ENCODE results near the gene SUN1. TPM values are rescaled to one million over a fixed set of nuclear protein-coding genes. Genes with fewer than 3 reads are reported as not detected.

The SUN1 gene
- total and polyA plus RNA-seq, 10 of the 15 experiments (the other 5 are each of a cell fraction or from before 2014, with no cell fraction given) = 27.8 to 107 (median 65.8) TPM

DNA sequence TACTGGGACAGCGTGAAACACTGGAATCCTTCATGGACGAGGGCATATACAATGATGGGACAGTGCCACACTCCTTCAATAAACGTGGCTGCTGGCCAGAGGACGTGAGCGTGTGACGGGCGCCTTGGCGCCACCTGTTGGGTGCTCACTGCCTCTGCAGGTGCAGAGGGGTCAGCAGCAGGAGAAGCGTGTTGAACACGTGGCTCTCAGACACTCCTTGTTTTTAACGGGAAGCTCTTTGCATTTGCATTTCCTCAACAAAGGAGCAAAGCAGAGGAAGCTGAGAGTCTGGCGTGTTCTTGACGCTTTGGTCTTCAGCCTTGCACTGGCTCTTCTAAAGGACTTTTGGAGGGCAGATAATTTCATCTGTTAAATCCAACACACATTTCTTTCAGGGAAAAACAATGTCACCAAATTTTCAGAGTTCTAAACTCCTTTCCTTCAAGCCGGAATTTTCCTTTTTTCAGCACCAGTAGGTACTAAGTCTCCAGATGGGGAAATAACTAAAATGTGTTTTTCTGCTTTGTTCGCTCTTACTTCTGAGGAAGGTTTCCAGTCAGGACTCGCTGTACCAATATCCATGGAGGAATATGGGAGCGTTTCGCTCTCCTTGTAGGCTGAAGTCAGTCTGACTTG lies 41.2 kb downstream of the SUN1 start (continued):
- TF ChIP-seq, protein P1, sequence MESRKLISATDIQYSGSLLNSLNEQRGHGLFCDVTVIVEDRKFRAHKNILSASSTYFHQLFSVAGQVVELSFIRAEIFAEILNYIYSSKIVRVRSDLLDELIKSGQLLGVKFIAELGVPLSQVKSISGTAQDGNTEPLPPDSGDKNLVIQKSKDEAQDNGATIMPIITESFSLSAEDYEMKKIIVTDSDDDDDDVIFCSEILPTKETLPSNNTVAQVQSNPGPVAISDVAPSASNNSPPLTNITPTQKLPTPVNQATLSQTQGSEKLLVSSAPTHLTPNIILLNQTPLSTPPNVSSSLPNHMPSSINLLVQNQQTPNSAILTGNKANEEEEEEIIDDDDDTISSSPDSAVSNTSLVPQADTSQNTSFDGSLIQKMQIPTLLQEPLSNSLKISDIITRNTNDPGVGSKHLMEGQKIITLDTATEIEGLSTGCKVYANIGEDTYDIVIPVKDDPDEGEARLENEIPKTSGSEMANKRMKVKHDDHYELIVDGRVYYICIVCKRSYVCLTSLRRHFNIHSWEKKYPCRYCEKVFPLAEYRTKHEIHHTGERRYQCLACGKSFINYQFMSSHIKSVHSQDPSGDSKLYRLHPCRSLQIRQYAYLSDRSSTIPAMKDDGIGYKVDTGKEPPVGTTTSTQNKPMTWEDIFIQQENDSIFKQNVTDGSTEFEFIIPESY (IDR thresholded peaks at IDR 0.05) = no peak
- TF ChIP-seq FOXK2 (IDR thresholded peaks at IDR 0.05) (no peak), POLR2AphosphoS2 (IDR thresholded peaks at IDR 0.05; ENCODE audit: low read depth, low read length) (no peak), HDAC6 (IDR thresholded peaks at IDR 0.05; ENCODE audit: unreplicated experiment) (no peak), SIN3A (IDR thresholded peaks at IDR 0.05; ENCODE audit: low read depth, low read length) (no peak), ZNF217 (IDR thresholded peaks at IDR 0.05) (no peak), MXI1 (IDR thresholded peaks at IDR 0.05; ENCODE audit: low read depth, low read length) (peak; percentile 89), PAX5 (IDR thresholded peaks at IDR 0.05; ENCODE audit: borderline replicate concordance, low read depth, low read length) (no peak), CREM (IDR thresholded peaks at IDR 0.05; ENCODE audit: low read depth) (peak; percentile 46; the same call in 1 of the 2 replicates), BHLHE40 (IDR thresholded peaks at IDR 0.05; ENCODE audit: borderline replicate concordance in 1 of 2, low read depth in 2 of 2, low read length in 1 of 2) (peak; percentile 63 to 77), JUND (IDR thresholded peaks at IDR 0.05; ENCODE audit: low read depth, low read length) (no peak), TBL1XR1 (IDR thresholded peaks at IDR 0.05; ENCODE audit: low read depth, low read length) (no peak), EP300 (IDR thresholded peaks at IDR 0.05; ENCODE audit: borderline replicate concordance in 1 of 2, control insufficient read depth in 1 of 2, low read depth in 2 of 2, low read length in 2 of 2) (no peak)
- TF ChIP-seq, protein P2, sequence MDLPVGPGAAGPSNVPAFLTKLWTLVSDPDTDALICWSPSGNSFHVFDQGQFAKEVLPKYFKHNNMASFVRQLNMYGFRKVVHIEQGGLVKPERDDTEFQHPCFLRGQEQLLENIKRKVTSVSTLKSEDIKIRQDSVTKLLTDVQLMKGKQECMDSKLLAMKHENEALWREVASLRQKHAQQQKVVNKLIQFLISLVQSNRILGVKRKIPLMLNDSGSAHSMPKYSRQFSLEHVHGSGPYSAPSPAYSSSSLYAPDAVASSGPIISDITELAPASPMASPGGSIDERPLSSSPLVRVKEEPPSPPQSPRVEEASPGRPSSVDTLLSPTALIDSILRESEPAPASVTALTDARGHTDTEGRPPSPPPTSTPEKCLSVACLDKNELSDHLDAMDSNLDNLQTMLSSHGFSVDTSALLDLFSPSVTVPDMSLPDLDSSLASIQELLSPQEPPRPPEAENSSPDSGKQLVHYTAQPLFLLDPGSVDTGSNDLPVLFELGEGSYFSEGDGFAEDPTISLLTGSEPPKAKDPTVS (IDR thresholded peaks at IDR 0.05; ENCODE audit: low read depth, low read length) = no peak
- TF ChIP-seq, protein P3, sequence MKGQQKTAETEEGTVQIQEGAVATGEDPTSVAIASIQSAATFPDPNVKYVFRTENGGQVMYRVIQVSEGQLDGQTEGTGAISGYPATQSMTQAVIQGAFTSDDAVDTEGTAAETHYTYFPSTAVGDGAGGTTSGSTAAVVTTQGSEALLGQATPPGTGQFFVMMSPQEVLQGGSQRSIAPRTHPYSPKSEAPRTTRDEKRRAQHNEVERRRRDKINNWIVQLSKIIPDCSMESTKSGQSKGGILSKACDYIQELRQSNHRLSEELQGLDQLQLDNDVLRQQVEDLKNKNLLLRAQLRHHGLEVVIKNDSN (IDR thresholded peaks at IDR 0.05; ENCODE audit: borderline replicate concordance, extremely low read length, insufficient read depth, low read depth, low read length) = peak; percentile 38
- TF ChIP-seq, protein P4, sequence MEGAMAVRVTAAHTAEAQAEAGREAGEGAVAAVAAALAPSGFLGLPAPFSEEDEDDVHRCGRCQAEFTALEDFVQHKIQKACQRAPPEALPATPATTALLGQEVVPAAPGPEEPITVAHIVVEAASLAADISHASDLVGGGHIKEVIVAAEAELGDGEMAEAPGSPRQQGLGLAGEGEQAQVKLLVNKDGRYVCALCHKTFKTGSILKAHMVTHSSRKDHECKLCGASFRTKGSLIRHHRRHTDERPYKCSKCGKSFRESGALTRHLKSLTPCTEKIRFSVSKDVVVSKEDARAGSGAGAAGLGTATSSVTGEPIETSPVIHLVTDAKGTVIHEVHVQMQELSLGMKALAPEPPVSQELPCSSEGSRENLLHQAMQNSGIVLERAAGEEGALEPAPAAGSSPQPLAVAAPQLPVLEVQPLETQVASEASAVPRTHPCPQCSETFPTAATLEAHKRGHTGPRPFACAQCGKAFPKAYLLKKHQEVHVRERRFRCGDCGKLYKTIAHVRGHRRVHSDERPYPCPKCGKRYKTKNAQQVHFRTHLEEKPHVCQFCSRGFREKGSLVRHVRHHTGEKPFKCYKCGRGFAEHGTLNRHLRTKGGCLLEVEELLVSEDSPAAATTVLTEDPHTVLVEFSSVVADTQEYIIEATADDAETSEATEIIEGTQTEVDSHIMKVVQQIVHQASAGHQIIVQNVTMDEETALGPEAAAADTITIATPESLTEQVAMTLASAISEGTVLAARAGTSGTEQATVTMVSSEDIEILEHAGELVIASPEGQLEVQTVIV (IDR thresholded peaks at IDR 0.05; ENCODE audit: borderline replicate concordance, partially characterized antibody) = no peak
- TF ChIP-seq, protein P5, sequence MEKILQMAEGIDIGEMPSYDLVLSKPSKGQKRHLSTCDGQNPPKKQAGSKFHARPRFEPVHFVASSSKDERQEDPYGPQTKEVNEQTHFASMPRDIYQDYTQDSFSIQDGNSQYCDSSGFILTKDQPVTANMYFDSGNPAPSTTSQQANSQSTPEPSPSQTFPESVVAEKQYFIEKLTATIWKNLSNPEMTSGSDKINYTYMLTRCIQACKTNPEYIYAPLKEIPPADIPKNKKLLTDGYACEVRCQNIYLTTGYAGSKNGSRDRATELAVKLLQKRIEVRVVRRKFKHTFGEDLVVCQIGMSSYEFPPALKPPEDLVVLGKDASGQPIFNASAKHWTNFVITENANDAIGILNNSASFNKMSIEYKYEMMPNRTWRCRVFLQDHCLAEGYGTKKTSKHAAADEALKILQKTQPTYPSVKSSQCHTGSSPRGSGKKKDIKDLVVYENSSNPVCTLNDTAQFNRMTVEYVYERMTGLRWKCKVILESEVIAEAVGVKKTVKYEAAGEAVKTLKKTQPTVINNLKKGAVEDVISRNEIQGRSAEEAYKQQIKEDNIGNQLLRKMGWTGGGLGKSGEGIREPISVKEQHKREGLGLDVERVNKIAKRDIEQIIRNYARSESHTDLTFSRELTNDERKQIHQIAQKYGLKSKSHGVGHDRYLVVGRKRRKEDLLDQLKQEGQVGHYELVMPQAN (conservative IDR thresholded peaks at IDR 0.05) = no peak
- TF ChIP-seq, protein P6, sequence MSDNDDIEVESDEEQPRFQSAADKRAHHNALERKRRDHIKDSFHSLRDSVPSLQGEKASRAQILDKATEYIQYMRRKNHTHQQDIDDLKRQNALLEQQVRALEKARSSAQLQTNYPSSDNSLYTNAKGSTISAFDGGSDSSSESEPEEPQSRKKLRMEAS (IDR thresholded peaks at IDR 0.05; ENCODE audit: low read depth, low read length) = peak; percentile 94
